Stimulated activated CD4-positive, alpha-beta T cell treated with anti-CD3 and anti-CD28 coated beads, Interleukin-1b, Interleukin-23, amount 100 ng/mL, for 48 hours (primary cell): ENCODE results near the gene SEC14L6.
A peak's percentile ranks its signal among the peaks of the same experiment; 100 is the strongest.
"Not testable (repeated sequence)": the region's sequence is repeated elsewhere in the genome, so short reads cannot be mapped to it uniquely, and the experiment has no call there.

Source experiments
- DNase-seq: peaks from one replicate; pipeline ENCODE4 v3.0.0-alpha.2; 2020

Gene SEC14L6

GRCh38 chr22:30546616-30547015 is at the start of gene SEC14L6:
Gene SEC14L6 (minus strand): TSS chr22:30546741. CDS start chr22:30546682, 59 bp downstream.
- no peak for DNase-seq

DNA sequence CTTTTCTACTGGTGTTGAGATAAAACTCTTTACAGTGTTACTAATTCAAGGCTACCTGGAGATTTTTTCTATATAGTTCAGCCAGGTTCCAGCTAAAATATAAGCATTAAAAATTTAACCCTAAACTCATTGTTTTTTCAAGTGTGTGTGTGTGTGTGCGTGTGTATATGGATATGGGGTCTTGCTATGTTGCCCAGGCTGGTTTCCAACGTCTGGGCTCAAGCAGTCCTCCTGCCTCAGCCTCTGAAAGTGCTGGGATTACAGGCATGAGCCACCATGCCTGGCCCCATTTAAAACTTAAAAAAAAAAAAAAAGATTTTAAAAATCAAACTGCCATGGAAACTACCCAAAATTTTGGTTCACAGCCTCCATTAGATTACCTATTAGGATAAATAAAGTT is 49.7 kb upstream of the SEC14L6 start:
- no peak for DNase-seq

DNA sequence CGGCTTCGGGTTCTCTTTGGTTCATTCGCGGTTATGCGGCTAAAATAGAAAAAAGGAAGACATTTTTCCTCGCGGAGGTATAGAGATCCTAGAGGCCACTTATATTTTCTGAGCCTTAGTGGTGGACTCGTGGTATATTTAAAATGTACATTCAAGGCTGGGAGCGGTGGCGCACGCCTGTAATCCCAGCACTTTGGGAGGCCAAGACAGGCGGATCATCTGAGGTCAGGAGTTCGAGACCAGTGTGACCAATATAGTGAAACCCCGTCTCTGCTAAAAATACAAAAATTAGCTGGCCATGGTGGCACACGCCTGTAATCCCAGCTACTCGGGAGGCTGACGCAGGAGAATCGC is 45.8 kb upstream of the SEC14L6 start:
- not testable (repeated sequence) for DNase-seq

DNA sequence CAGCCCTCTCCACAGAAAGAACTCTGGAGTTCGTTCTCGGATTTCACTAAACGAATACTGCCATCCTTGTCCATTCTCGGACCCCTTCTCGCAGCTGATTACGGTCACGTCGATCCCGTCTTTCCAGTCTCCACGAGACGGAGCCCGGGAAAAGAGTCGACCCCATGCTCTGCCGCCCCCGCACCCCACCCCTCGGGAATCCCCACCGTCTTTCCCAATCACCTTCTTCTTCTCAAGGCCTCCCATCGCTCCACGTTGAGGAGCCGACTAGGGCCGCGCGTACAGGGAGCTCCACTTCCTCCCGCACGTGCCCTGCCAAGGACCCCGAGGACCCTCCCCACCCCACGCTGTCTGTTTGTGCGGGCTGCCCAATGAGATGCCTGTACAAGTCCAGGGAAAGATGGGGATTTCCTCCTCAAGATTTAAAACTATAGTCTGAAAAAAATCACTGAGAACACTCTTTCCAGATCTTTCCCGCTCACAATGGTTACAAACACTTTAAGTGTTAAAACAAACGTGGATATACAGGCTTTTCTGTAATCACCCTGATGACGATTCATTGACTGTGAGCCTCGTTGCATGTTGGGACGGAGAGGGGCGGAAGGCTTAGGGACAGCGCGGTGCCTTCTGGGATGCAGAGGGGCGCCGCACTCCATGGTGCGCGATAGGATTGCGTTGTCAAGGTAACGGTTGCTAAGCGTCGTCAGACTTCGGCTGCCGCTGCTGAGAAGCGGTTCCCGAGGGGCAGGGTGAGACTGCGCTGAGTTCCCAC is 45.2 kb upstream of the SEC14L6 start, which contains the start of gene PES1:
Gene PES1, minus strand, starts transcription at position 323 of the 772 bp plus-strand sequence. Its CDS starts 77 bp downstream, at position 246.
- DNase-seq: peak; percentile 95

DNA sequence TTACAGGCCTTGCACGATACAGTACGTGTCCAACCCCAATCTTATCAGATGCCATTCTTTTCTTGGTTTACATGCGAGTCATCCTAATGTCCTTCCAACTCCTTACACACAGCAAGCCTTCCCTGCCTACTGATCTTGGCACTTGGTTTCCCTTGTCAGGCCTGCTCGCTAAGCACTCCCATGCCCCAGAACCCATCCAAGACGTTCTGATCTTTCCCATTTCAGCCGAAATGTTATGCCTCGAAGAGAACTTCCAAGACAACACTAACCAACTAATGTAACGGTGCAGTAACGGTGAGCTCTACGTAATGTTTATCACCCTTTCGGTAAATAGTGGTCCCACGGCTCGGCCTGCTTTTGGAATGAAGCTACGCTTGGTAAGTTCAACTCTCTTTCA is 44.6 kb upstream of the SEC14L6 start:
- no peak for DNase-seq

DNA sequence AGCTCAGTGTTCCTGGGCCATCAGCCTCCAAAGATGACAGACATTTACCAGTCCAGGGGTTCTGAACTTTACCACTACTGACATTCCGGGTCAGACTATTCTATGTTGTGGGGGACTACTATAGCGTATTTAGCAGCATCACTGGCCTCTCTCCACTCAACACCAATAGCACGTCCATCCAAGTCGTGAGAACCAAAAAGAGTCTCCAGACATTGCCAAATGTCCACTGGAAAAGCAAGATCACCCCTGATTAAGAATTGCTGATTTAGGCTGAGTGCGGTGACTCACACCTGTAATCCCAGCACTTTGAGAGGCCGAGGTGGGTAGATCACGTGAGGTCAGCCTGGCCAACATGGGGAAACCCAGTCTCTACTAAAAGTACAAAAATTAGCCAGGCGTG is 39.9 kb upstream of the SEC14L6 start:
- DNase-seq: no peak

DNA sequence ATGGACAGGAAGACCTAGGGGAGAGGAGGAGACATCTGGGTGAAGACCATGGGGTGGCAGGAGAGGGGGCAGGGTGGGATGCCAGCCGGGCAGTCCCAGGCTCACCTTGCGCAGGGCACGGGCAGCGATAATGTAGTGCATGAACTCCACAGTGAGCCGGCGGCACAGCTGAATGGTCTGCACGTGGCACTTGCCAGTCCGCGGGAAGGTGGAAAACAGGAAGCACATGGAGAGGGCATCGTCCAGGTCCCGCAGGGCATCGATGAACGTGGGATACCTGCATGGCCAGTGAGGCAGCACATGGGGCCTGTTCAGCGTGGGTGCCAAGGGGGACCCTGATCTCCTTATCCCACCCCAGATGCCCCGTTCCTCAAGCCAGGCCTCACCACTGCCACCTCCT is 37.9 kb upstream of the SEC14L6 start:
- DNase-seq: no peak

- no peak for DNase-seq
Observed at GRCh38 chr22:30582788-30583545, 36.4 kb upstream of the SEC14L6 start.

- DNase-seq: no peak
Observed at GRCh38 chr22:30582051-30582450, 35.5 kb upstream of the SEC14L6 start.

GRCh38 chr22:30580896-30581295 is 34.4 kb upstream of the SEC14L6 start:
- no peak for DNase-seq

DNA sequence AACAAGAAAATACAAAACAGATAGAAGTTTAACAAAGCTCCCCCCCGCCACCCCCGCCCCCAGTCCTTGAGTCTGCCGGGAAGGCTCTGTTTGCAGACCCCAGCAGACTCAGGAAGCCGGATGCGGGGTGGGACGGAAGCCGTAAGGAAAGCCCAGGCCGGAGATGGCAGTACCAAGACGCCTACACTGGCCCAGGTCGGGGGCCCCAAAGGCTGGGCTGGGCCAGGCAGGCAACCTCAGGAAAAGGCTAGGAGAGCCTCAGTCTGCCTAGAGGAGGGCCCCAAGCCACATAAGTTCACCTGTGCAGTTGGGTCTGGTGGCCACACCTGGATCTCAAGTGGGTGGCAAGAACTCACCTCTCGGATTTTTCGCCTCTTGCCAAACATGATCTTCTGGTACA is 31.9 kb upstream of the SEC14L6 start:
- DNase-seq: no peak

GRCh38 chr22:30575859-30576258 is 29.3 kb upstream of the SEC14L6 start:
- DNase-seq: no peak

DNA sequence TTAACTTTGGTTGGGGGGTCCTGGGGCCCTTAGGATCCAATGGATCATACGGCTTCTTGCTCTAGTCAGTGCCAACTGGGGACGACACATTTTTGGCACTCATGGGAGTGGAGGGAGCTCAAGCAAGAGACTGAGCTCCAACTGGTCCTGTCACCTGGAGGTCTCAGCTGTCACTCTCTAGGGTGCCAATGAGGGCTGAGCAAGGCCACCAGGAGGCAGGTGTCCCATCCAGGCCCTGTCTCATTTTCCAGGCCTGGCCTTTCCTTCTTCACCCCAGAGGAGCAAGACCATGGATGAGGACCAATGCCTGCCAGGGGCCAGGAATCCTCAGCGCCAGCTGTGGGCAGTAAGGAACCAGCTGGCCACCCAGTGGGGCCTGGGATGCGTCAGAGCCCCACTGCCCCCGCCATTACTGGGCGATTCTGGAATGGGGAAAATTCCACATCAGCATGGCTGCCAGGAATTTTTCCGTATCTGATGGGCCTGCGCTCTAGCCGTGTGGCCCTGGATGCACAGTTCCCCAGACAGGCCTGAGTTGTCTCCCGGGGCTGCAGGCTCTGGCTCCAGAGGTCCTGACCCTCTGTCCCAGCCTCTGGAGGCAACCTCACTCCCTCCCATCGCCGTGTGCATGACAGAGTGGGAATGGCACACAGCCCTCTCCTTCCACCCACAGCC is 28.6 kb upstream of the SEC14L6 start:
- DNase-seq: no peak

GRCh38 chr22:30574095-30574981 is 27.8 kb upstream of the SEC14L6 start, which contains the start of gene GAL3ST1:
Gene GAL3ST1 (minus strand): TSS chr22:30574665. CDS start chr22:30557392, 17,273 bp downstream.
- no peak for DNase-seq

DNA sequence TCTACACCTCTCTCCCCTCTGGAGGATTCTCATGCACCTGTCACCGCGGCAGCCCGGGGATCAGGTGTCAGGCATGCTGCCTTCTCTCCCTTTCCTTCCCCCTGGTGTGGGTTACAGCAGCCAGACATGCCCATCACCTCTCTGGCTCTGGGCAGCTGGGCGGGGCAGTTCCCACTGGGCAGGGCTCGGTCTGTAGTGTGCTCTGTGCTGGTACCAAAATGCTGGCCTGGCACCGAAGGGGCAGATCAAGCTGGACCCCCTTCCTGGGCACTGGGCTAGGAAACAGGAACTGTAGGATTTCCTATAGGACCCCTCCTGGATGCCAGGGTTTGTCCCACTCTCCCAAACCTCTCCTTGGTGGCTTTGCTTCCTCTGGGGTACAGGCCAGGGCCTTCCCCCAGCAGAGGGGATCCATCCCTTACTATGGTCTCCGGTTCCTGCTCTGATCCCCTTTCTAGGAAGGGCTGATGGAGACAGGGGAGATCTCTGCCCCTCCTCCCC is 27.1 kb upstream of the SEC14L6 start:
- no peak for DNase-seq

DNA sequence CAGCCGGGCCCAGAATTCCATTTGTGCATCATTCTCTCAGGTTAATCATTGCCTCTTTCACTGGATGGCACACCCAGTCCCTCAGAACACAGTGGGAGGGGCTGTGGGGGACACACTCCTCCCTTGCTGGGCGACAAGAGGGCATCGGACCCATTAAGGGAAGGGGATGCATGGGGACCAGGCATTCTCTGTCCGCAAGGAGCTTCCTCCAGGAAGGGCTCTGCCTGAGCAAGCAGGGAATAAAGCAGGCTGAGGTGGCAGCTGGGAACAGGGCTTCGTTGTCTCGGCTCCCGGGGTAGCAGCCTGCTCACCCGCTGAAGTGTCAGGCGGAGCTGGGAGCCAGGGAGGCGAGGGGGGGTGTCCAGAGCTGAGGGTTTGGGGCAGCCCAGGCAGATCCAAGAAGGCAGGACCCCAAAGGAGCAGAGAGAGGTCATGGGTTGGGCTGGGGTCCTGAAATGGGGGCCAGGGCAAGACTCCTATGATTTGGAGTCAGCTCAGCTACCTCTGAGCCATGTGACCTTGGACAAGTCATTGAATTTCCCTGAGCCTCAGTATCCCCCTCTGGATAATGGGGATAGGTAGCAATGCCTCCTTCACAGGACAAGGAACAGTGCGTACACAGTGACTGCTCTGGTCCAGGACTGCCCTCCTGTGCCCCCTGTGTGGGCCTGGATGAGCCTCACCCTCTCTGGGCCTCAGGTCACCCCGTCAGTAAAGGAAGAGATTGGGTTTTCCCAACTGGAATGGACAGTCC is 26.5 kb upstream of the SEC14L6 start:
- DNase-seq: no peak

DNA sequence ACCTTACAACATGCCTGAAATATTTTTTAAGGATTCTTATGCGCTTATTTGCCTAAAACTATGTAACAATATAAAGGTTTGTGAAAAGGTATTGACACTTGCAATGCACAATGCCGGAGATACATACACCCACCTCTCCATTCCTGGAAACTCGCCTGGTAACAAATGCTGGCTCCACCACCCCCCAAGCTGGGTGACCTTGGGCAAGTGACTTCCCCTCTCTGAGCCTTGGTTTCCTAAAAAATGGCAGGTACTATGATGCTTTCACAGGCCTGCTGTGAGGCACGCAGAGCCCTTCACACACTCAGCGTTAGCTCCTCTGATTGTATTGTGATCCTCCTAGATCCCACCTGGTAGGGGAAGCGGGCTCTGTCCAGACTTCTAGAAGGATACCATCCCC is 25.7 kb upstream of the SEC14L6 start:
- no peak for DNase-seq

- DNase-seq: no peak
Observed at GRCh38 chr22:30569674-30570202, 23.2 kb upstream of the SEC14L6 start.

GRCh38 chr22:30568137-30568805 is 21.7 kb upstream of the SEC14L6 start:
- no peak for DNase-seq

- DNase-seq: not testable (repeated sequence)
Observed at GRCh38 chr22:30567277-30567676, 20.7 kb upstream of the SEC14L6 start.

DNA sequence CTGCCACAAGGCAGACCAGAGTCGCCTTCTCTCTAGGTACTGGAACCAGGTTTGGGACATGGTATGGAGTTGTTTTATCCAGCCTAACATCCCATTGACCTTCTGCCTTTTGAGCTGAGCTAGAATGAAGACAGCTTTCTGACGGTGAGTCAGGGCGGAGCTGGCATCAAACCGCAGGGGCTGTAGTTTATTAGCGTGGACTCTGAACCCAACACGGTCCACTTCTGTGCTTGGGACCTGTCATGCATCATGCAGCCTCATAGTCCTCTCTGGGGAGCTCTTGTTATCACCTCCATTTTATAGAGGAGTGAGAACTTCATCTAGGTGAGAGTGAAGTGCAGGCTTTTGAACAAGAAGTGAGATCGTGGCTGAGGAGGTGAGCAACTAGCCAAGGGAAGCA is 19.6 kb upstream of the SEC14L6 start:
- DNase-seq: no peak
